Measurements from ENCODE around the gene TMEM52.

DNA sequence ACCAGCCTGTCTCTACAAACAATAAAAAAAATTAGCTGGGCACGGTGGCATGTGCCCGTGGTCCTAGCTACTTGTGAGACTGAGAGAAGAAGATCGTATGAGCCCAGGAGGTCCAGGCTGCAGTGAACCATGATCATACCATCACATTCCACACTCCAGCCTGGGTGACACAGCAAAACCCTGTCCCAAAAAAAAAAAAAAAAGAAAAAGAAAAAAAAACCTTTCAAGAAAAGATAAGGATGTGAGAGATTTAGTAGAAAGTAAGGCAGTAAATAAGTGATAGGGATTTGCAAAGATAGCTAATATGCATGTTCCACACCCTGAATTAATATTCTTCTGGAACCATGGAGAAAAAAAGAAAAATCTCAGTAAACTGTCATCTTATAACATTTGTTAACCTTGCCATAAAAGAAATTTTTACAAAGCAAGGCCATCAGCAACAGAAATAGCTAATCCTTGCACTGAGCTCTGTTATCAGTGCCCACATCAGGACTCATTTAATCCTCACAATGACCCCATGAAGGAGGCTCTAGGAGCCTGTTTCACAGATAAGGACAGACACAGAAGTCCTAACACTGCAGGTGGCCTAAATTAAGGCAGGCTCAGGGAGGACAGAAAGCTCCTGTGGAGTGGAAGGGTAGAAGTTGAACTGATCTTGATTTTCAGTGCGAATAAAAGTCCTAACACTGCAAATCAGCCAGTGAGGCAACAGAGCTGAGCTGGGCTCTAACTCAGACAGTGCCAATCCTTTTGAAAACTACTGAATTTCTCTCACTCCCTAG is 35.8 kb downstream of the TMEM52 start:
- no peak for TF ChIP-seq CTCF (IDR thresholded peaks at IDR 0.05; ENCODE audit: insufficient read depth, low read depth, low read length)
- no peak for TF ChIP-seq EZH2 (IDR thresholded peaks at IDR 0.05; ENCODE audit: insufficient read depth, low read length)
